ENCODE measurements around the gene VEGFD.
A peak's percentile ranks its signal among the peaks of the same experiment; 100 is the strongest.
"Not testable (repeated sequence)": the region's sequence is repeated elsewhere in the genome, so short reads cannot be mapped to it uniquely, and the experiment has no call there.

Gene VEGFD

GRCh38 chrX:15320297-15320696 is 63.9 kb downstream of the VEGFD start:
- DNase-seq, result no peak
- in situ Hi-C loops (cut with HindIII; ENCODE audit: low pct_ligation_motif_present, low pct_unique_long_range_greater_than_20kb, low sequenced_read_pairs), result no loop called here

- in situ Hi-C loops (cut with HindIII; ENCODE audit: low pct_ligation_motif_present, low pct_unique_long_range_greater_than_20kb, low sequenced_read_pairs), result no loop called here
Measured at GRCh38 chrX:15319075-15319474, 65.1 kb downstream of the VEGFD start.

GRCh38 chrX:15315509-15315908 is 68.7 kb downstream of the VEGFD start, which contains the start of gene ASB11:
TSS of gene ASB11 (minus strand) at chrX:15315640. CDS start at chrX:15315605, 35 bp downstream.
- in situ Hi-C loops (cut with HindIII; ENCODE audit: low pct_ligation_motif_present, low pct_unique_long_range_greater_than_20kb, low sequenced_read_pairs), result no loop called here
- no peak for DNase-seq

More at GRCh38 chrX:15319075-15319474, 65.1 kb downstream of the VEGFD start:
- DNase-seq, result no peak

- no peak for DNase-seq
- in situ Hi-C loops (cut with HindIII; ENCODE audit: low pct_ligation_motif_present, low pct_unique_long_range_greater_than_20kb, low sequenced_read_pairs), result no loop called here
Measured at GRCh38 chrX:15314472-15314871, 69.7 kb downstream of the VEGFD start.

GRCh38 chrX:15311119-15311518 is 73.1 kb downstream of the VEGFD start:
- in situ Hi-C loops (cut with HindIII; ENCODE audit: low pct_ligation_motif_present, low pct_unique_long_range_greater_than_20kb, low sequenced_read_pairs), result no loop called here

GRCh38 chrX:15310117-15310516 is 74.1 kb downstream of the VEGFD start:
- DNase-seq, result no peak
- in situ Hi-C loops (cut with HindIII; ENCODE audit: low pct_ligation_motif_present, low pct_unique_long_range_greater_than_20kb, low sequenced_read_pairs), result no loop called here

More at GRCh38 chrX:15311119-15311518, 73.1 kb downstream of the VEGFD start:
- no peak for DNase-seq

- in situ Hi-C loops (cut with HindIII; ENCODE audit: low pct_ligation_motif_present, low pct_unique_long_range_greater_than_20kb, low sequenced_read_pairs); DNase-seq: not testable (repeated sequence)
Measured at GRCh38 chrX:15305899-15306298, 78.3 kb downstream of the VEGFD start.

- no peak for DNase-seq
- in situ Hi-C loops (cut with HindIII; ENCODE audit: low pct_ligation_motif_present, low pct_unique_long_range_greater_than_20kb, low sequenced_read_pairs), result no loop called here
Measured at GRCh38 chrX:15301924-15302323, 82.3 kb downstream of the VEGFD start.

- peak; percentile 19 for DNase-seq
- in situ Hi-C loops (cut with HindIII; ENCODE audit: low pct_ligation_motif_present, low pct_unique_long_range_greater_than_20kb, low sequenced_read_pairs), result no loop called here
Measured at GRCh38 chrX:15299941-15300851, 84.0 kb downstream of the VEGFD start.

- in situ Hi-C loops (cut with HindIII; ENCODE audit: low pct_ligation_motif_present, low pct_unique_long_range_greater_than_20kb, low sequenced_read_pairs), result no loop called here
- DNase-seq, result no peak
Measured at GRCh38 chrX:15298780-15299179, 85.4 kb downstream of the VEGFD start.

GRCh38 chrX:15298201-15298600 is 86.0 kb downstream of the VEGFD start:
- in situ Hi-C loops (cut with HindIII; ENCODE audit: low pct_ligation_motif_present, low pct_unique_long_range_greater_than_20kb, low sequenced_read_pairs), result no loop called here

More at GRCh38 chrX:15298201-15298600, 86.0 kb downstream of the VEGFD start:
- no peak for DNase-seq

All from ACHN (cell line).